IMR-90 (cell line): ENCODE data around the gene NET1. TPM values are rescaled to one million over a fixed set of nuclear protein-coding genes. Genes with fewer than 3 reads are reported as not detected.

Experiments
- ATAC-seq: fragments of 200-7000 bp; cut with Tn5 transposase; 2 replicates; pipeline ENCODE4 v1.9.1; 2020; ENCODE audit warnings: low read depth, mild to moderate bottlenecking, moderate library complexity
- BruUV-seq: library from RNA; stranded (reverse); fragments of 400-500 nt; replicated peaks from 2 replicates; lab custom pipeline; 2021; lab: Mats Ljungman, UMichigan
- CTCF ChIA-PET: fragments of 300-600 bp; formaldehyde crosslinking; extraction: SDS; loops from one replicate; lab custom pipeline; 2021; ENCODE audit warnings: antibody characterized with exemption; lab: Yijun Ruan, JAX
- POLR2A ChIA-PET: fragments of 300-600 bp; sonication (Branson Sonifier 250); formaldehyde crosslinking; loops from one replicate; lab custom pipeline; 2022; ENCODE audit warnings: antibody characterized with exemption; ENCODE audit not compliant: unreplicated experiment; lab: Charles Lee
- DNase-seq: peaks from one replicate; pipeline ENCODE4 v3.0.0; 2013
- H2AFZ ChIP-seq: replicated peaks from 2 replicates; pipeline ENCODE3; 2013; ENCODE audit warnings: low read length, mild to moderate bottlenecking; ENCODE audit not compliant: poor library complexity
- H2AK5ac ChIP-seq: 2 replicates; pipeline ENCODE4 v1.6.1; 2013; ENCODE audit warnings: low read depth, low read length, inconsistent platforms
- H2AK9ac ChIP-seq: replicated peaks from 2 replicates; pipeline ENCODE3; 2013; ENCODE audit warnings: mild to moderate bottlenecking, low read depth, low read length, moderate library complexity; ENCODE audit not compliant: poor library complexity
- H2BK120ac ChIP-seq: 2 replicates; pipeline ENCODE4 v1.6.1; 2013; ENCODE audit warnings: low read depth, low read length, inconsistent platforms
- H2BK15ac ChIP-seq: 3 replicates; pipeline ENCODE4 v1.6.1; 2013; ENCODE audit warnings: low read depth, low read length, inconsistent platforms
- H2BK20ac ChIP-seq: 2 replicates; pipeline ENCODE4 v1.6.1; 2013; ENCODE audit warnings: low read depth, mild to moderate bottlenecking, inconsistent platforms, low read length, moderate library complexity
- H2BK5ac ChIP-seq: 2 replicates; pipeline ENCODE4 v1.6.1; 2013; ENCODE audit warnings: mild to moderate bottlenecking, low read depth, low read length, inconsistent platforms; ENCODE audit not compliant: poor library complexity, severe bottlenecking
- H3K14ac ChIP-seq: replicated peaks from 2 replicates; pipeline ENCODE4 v1.6.1; 2013; ENCODE audit warnings: low read depth, low read length, inconsistent platforms
- H3K18ac ChIP-seq: 2 replicates; pipeline ENCODE4 v1.6.1; 2013; ENCODE audit warnings: low read depth, low read length, control low read depth
- H3K23ac ChIP-seq: 2 replicates; pipeline ENCODE4 v1.6.1; 2013; ENCODE audit warnings: low read depth, low read length, inconsistent platforms
- H3K27ac ChIP-seq: 2 replicates; pipeline ENCODE4 v1.5.1; 2013; ENCODE audit warnings: mild to moderate bottlenecking, control low read depth, low read length; ENCODE audit not compliant: insufficient read depth
- H3K27me3 ChIP-seq: 2 replicates; pipeline ENCODE4 v1.6.1; 2013; ENCODE audit warnings: low read length; ENCODE audit not compliant: control insufficient read depth, insufficient read depth
- H3K36me3 ChIP-seq: 2 replicates; pipeline ENCODE4 v1.6.1; 2013; ENCODE audit warnings: low read length, mixed read lengths; ENCODE audit not compliant: control insufficient read depth, insufficient read depth
- H3K4ac ChIP-seq: 2 replicates; pipeline ENCODE4 v1.6.1; 2013; ENCODE audit warnings: low read depth, low read length, inconsistent platforms
- H3K4me1 ChIP-seq: 2 replicates; pipeline ENCODE4 v1.6.1; 2013; ENCODE audit warnings: low read length, mixed read lengths; ENCODE audit not compliant: control insufficient read depth, insufficient read depth
- H3K4me2 ChIP-seq: 2 replicates; pipeline ENCODE4 v1.6.1; 2013; ENCODE audit warnings: low read depth, mild to moderate bottlenecking, control low read depth, low read length, moderate library complexity
- H3K4me3 ChIP-seq: 2 replicates; pipeline ENCODE4 v1.5.1; 2013; ENCODE audit warnings: low read depth, mild to moderate bottlenecking, control low read depth, low read length, moderate library complexity; ENCODE audit not compliant: insufficient read depth
- H3K56ac ChIP-seq: 2 replicates; pipeline ENCODE4 v1.6.1; 2013; ENCODE audit warnings: low read length, inconsistent platforms; ENCODE audit not compliant: insufficient read depth; ENCODE audit errors: extremely low read depth
- H3K79me1 ChIP-seq, 2 experiments: 2 replicates each; pipeline ENCODE4 v1.6.1; 2013; ENCODE audit warnings: low read length in 2 of 2, inconsistent platforms in 1 of 2, low read depth in 1 of 2
- H3K9ac ChIP-seq: 2 replicates; pipeline ENCODE4 v1.6.1; 2013; ENCODE audit warnings: low read depth, low read length, control low read depth
- H3K9me1 ChIP-seq: 2 replicates; pipeline ENCODE4 v1.6.1; 2013; ENCODE audit warnings: low read length, inconsistent platforms; ENCODE audit not compliant: insufficient read depth
- H3K9me3 ChIP-seq: 2 replicates; pipeline ENCODE4 v1.6.1; 2013; ENCODE audit warnings: low read length; ENCODE audit not compliant: control insufficient read depth, insufficient read depth
- H4K20me1 ChIP-seq: 2 replicates; pipeline ENCODE4 v1.6.1; 2013; ENCODE audit warnings: low read length, inconsistent platforms; ENCODE audit not compliant: insufficient read depth
- H4K5ac ChIP-seq: 2 replicates; pipeline ENCODE4 v1.6.1; 2013; ENCODE audit warnings: mild to moderate bottlenecking, low read depth, low read length, control low read depth
- H4K8ac ChIP-seq, 2 experiments: 2 replicates each; pipeline ENCODE4 v1.6.1; 2013; ENCODE audit warnings: low read depth in 2 of 2, low read length in 2 of 2, control low read depth in 1 of 2, inconsistent platforms in 1 of 2
- H4K91ac ChIP-seq: 2 replicates; pipeline ENCODE4 v1.6.1; 2013; ENCODE audit warnings: low read depth, low read length, inconsistent platforms; ENCODE audit not compliant: insufficient read depth
- CEBPB ChIP-seq: IDR thresholded peaks from 2 replicates; pipeline ENCODE4 v1.6.1; 2012; ENCODE audit warnings: low read depth, low read length, improper control_type of control experiment
- MAZ ChIP-seq: IDR thresholded peaks from 2 replicates; pipeline ENCODE4 v1.6.1; 2012; ENCODE audit warnings: low read depth, mild to moderate bottlenecking, low read length, improper control_type of control experiment, moderate library complexity, borderline replicate concordance
- NFE2L2 ChIP-seq: fragments of 150-350 bp; IDR thresholded peaks from 2 replicates; pipeline ENCODE4 v1.6.1; 2016; ENCODE audit warnings: low read depth, mild to moderate bottlenecking, low read length
- POLR2A ChIP-seq: IDR thresholded peaks from 2 replicates; pipeline ENCODE4 v1.6.1; 2012; ENCODE audit warnings: mild to moderate bottlenecking, low read depth, low read length
- RAD21 ChIP-seq: IDR thresholded peaks from 2 replicates; pipeline ENCODE4 v1.6.1; 2012; ENCODE audit warnings: low read length, improper control_type of control experiment
- RCOR1 ChIP-seq: IDR thresholded peaks from 2 replicates; pipeline ENCODE4 v1.6.1; 2012; ENCODE audit warnings: mild to moderate bottlenecking, low read length, improper control_type of control experiment; ENCODE audit not compliant: insufficient replicate concordance
- dilution Hi-C: fragments of 300-500 bp; cut with HindIII; formaldehyde crosslinking; loops from one replicate; pipeline ENCODE4 v1.14.3; 2018; ENCODE audit warnings: low sequenced_read_pairs; ENCODE audit not compliant: unreplicated experiment
- in situ Hi-C: fragments of 300-500 bp; cut with MboI; formaldehyde crosslinking; loops from 3 replicates; pipeline ENCODE4 v1.14.3; 2019; ENCODE audit warnings: low sequenced_read_pairs, inconsistent platforms, mixed read lengths
- intact Hi-C: fragments of 100-400 bp; cut with micrococcal nuclease; formaldehyde crosslinking; loops from 2 replicates; pipeline ENCODE4 v1.10.0; 2022
- polyA plus RNA-seq, 3 experiments: library from polyadenylated mRNA; depleted of rRNA; stranded (reverse); fragments of >200 nt; gene quantifications; 2 replicates each; pipeline ENCODE4 v1.2.3, GENCODE V29; 2012; ENCODE audit warnings: low replicate concordance in 1 of 3
- total RNA-seq: library from RNA; depleted of rRNA; stranded (reverse); fragments of >200 nt; gene quantifications from 2 replicates; pipeline ENCODE4 v1.2.3, GENCODE V29; 2012
- TF ChIP-seq, protein P1 (sequence below): conservative IDR thresholded peaks from 2 replicates; pipeline ENCODE4 v1.5.1; 2012; ENCODE audit warnings: mild to moderate bottlenecking, low read depth, low read length, improper control_type of control experiment
- TF ChIP-seq, protein P2 (sequence below): fragments of 150-350 bp; IDR thresholded peaks from 2 replicates; pipeline ENCODE4 v1.6.1; 2017; ENCODE audit warnings: mild to moderate bottlenecking, antibody characterized with exemption, low read length, low read depth

Gene NET1
- total and polyA plus RNA-seq, 2 of the 4 experiments (the other 2 are of a cell fraction) = 20.0 to 54.7 TPM

DNA sequence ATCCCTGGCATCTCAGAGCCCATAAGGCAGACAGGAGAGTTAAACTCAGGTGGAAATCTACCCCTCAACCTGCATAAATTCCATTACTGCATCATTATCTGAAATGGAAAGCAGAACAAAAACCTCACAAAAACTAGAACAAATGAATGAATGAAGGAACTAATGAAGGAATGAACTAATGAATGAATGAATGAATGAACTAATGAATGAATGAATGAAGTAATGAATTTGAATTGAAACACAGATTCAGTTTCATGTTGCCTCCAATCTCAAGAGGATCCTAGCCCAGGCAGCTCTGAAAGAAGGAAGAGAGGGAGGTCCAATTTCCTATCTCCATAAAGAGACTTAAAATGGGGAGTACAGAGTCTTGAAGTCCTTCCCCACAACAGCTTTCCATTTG, 49.5 kb upstream of the NET1 start:
- DNase-seq (no peak), ATAC-seq (no peak)
- Histone ChIP-seq H3K4me1 (no peaks in the 10 kb centered on the region), H3K18ac (no peak overlapping the region), H2AFZ (no peak overlapping the region), H3K4ac (no peak overlapping the region), H3K36me3 (no peaks in the 10 kb centered on the region), H4K20me1 (no peaks in the 10 kb centered on the region), H2AK5ac (no peak overlapping the region), H3K23ac (no peak overlapping the region), H3K14ac (no peak overlapping the region), H3K4me3 (no peak overlapping the region), H4K8ac (no peak overlapping the region), H3K27ac (no peak overlapping the region), H3K56ac (no peak overlapping the region), H3K27me3 (peaks cover 7% of the 10 kb centered on the region), H4K5ac (no peak overlapping the region), H2BK20ac (no peak overlapping the region), H2AK9ac (no peak overlapping the region), H3K79me1 (no peaks in the 10 kb centered on the region), H3K4me2 (no peak overlapping the region), H4K91ac (no peak overlapping the region), H3K9me1 (no peaks in the 10 kb centered on the region), H2BK120ac (no peak overlapping the region), H2BK5ac (no peak overlapping the region), H3K9ac (no peak overlapping the region), H3K9me3 (no peaks in the 10 kb centered on the region), H2BK15ac (no peak overlapping the region)
- in situ Hi-C loops (no loop called here), intact Hi-C loops (no loop called here), dilution Hi-C loops (no loop called here)
- TF ChIP-seq MAZ (no peak), RCOR1 (no peak), POLR2A (no peak), RAD21 (no peak), NFE2L2 (no peak), CEBPB (no peak)
- TF ChIP-seq, protein P1, sequence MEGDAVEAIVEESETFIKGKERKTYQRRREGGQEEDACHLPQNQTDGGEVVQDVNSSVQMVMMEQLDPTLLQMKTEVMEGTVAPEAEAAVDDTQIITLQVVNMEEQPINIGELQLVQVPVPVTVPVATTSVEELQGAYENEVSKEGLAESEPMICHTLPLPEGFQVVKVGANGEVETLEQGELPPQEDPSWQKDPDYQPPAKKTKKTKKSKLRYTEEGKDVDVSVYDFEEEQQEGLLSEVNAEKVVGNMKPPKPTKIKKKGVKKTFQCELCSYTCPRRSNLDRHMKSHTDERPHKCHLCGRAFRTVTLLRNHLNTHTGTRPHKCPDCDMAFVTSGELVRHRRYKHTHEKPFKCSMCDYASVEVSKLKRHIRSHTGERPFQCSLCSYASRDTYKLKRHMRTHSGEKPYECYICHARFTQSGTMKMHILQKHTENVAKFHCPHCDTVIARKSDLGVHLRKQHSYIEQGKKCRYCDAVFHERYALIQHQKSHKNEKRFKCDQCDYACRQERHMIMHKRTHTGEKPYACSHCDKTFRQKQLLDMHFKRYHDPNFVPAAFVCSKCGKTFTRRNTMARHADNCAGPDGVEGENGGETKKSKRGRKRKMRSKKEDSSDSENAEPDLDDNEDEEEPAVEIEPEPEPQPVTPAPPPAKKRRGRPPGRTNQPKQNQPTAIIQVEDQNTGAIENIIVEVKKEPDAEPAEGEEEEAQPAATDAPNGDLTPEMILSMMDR = no peak
- TF ChIP-seq, protein P2, sequence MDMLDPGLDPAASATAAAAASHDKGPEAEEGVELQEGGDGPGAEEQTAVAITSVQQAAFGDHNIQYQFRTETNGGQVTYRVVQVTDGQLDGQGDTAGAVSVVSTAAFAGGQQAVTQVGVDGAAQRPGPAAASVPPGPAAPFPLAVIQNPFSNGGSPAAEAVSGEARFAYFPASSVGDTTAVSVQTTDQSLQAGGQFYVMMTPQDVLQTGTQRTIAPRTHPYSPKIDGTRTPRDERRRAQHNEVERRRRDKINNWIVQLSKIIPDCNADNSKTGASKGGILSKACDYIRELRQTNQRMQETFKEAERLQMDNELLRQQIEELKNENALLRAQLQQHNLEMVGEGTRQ = no peak
- no TSS peak for BruUV-seq
- POLR2A ChIA-PET = no interaction called here
- CTCF ChIA-PET = no interaction called here
